Smooth muscle cell (in vitro differentiated cells): Measurements from ENCODE around the gene MICU1. TPM values are rescaled to one million over a fixed set of nuclear protein-coding genes. Genes with fewer than 3 reads are reported as not detected.

Experiments used
- DNase-seq: peaks from one replicate; lab custom pipeline; 2025; ENCODE audit not compliant: unreplicated experiment; lab: John Stamatoyannopoulos, UW
- H2AFZ ChIP-seq: fragments of 200-600 bp; sonication (generic); 2 replicates; pipeline ENCODE4 v1.6.0; 2016; ENCODE audit warnings: antibody characterized with exemption, low read depth, mild to moderate bottlenecking
- H3F3A ChIP-seq: fragments of 200-600 bp; sonication (generic); 2 replicates; pipeline ENCODE4 v1.6.0; 2017; ENCODE audit warnings: antibody characterized with exemption, low read depth
- H3K27ac ChIP-seq: fragments of 200-600 bp; sonication (generic); 2 replicates; pipeline ENCODE4 v1.5.1; 2016; ENCODE audit warnings: low read depth, mild to moderate bottlenecking
- H3K27me3 ChIP-seq: fragments of 200-600 bp; sonication (generic); 2 replicates; pipeline ENCODE4 v1.6.1; 2016; ENCODE audit warnings: low read depth, mild to moderate bottlenecking
- H3K36me3 ChIP-seq: fragments of 200-600 bp; sonication (generic); 2 replicates; pipeline ENCODE4 v1.5.1; 2016; ENCODE audit warnings: low read depth
- H3K4me1 ChIP-seq: fragments of 200-600 bp; sonication (generic); 2 replicates; pipeline ENCODE4 v1.5.1; 2016; ENCODE audit warnings: low read depth
- H3K4me2 ChIP-seq: fragments of 200-600 bp; sonication (generic); 2 replicates; pipeline ENCODE4 v1.6.0; 2016; ENCODE audit warnings: mild to moderate bottlenecking
- H3K4me3 ChIP-seq: fragments of 200-600 bp; sonication (generic); 2 replicates; pipeline ENCODE4 v1.5.1; 2016; ENCODE audit warnings: mild to moderate bottlenecking
- H3K79me2 ChIP-seq: fragments of 200-600 bp; sonication (generic); 2 replicates; pipeline ENCODE4 v1.6.0; 2016; ENCODE audit warnings: low read depth, mild to moderate bottlenecking
- H3K9ac ChIP-seq: fragments of 200-600 bp; sonication (generic); 2 replicates; pipeline ENCODE4 v1.6.0; 2016; ENCODE audit warnings: low read depth
- H3K9me3 ChIP-seq: fragments of 200-600 bp; sonication (generic); replicated peaks from 2 replicates; pipeline ENCODE4 v1.5.1; 2016; ENCODE audit warnings: low read depth
- H4K20me1 ChIP-seq: fragments of 200-600 bp; sonication (generic); 2 replicates; pipeline ENCODE4 v1.6.0; 2016; ENCODE audit warnings: low read depth
- WGBS: methylation state at CpG from one replicate; pipeline ENCODE4 v1.1.7; 2016; ENCODE audit warnings: low lambda C conversion rate; 5-methylcytosine and 5-hydroxymethylcytosine counted together
- polyA plus RNA-seq: library from polyadenylated mRNA; unstranded; fragments of >200 nt; fragmentation: Nextera tagmentation; extraction: Ambion mirVana; gene quantifications from 2 replicates; pipeline ENCODE4 v1.2.1, GENCODE V29; 2016
- total RNA-seq: library from RNA; depleted of rRNA; stranded (reverse); fragments of >200 nt; gene quantifications from 2 replicates; pipeline ENCODE4 v1.2.3, GENCODE V29; 2014
- TF ChIP-seq, protein P1 (sequence below): fragments of 200-600 bp; sonication (generic); IDR thresholded peaks from 2 replicates; pipeline ENCODE4 v1.5.1; 2017; ENCODE audit warnings: borderline replicate concordance, mild to moderate bottlenecking, antibody characterized with exemption; ENCODE audit not compliant: insufficient read depth, poor library complexity, severe bottlenecking

Gene MICU1
- total and polyA plus RNA-seq, 2 experiments from 2014 or later: 35.0 to 35.1 TPM

DNA sequence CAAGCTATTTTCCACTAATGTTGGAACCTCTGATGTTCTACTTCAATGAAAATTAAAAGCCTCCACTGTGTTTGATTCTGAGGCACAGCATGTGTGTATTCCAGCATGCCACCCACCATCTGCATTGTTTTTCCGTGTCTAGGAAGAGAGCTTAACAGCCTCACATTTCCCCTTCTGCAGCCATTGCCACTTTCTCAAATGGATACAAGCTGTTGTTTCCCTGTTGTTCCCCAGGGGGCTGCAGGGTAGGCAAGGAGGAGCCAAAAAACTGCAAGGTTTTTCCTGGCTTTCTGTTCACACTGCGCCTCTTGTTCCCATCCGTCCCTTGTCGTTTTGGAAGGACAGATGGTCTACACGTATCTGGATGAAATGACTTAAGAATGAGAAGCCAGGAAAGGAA is 198.9 kb downstream of the MICU1 start:
- no peak overlapping the region for H3K4me2 ChIP-seq
- TF ChIP-seq, protein P1, sequence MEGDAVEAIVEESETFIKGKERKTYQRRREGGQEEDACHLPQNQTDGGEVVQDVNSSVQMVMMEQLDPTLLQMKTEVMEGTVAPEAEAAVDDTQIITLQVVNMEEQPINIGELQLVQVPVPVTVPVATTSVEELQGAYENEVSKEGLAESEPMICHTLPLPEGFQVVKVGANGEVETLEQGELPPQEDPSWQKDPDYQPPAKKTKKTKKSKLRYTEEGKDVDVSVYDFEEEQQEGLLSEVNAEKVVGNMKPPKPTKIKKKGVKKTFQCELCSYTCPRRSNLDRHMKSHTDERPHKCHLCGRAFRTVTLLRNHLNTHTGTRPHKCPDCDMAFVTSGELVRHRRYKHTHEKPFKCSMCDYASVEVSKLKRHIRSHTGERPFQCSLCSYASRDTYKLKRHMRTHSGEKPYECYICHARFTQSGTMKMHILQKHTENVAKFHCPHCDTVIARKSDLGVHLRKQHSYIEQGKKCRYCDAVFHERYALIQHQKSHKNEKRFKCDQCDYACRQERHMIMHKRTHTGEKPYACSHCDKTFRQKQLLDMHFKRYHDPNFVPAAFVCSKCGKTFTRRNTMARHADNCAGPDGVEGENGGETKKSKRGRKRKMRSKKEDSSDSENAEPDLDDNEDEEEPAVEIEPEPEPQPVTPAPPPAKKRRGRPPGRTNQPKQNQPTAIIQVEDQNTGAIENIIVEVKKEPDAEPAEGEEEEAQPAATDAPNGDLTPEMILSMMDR: no peak
- no peaks in the 10 kb centered on the region for H4K20me1 ChIP-seq
- H3K27ac ChIP-seq: no peak overlapping the region
- peaks cover 23% of the 10 kb centered on the region for H3K4me1 ChIP-seq
- H3F3A ChIP-seq: no peaks in the 10 kb centered on the region
- H3K9ac ChIP-seq: no peak overlapping the region
- no peaks in the 10 kb centered on the region for H3K27me3 ChIP-seq
- no peaks in the 10 kb centered on the region for H3K36me3 ChIP-seq
- no peak overlapping the region for H2AFZ ChIP-seq
- no peak overlapping the region for H3K4me3 ChIP-seq
- WGBS: 69% methylated on average over 5 of the region's 5 CpGs
- H3K9me3 ChIP-seq: no peaks in the 10 kb centered on the region
- no peak for DNase-seq
- no peaks in the 10 kb centered on the region for H3K79me2 ChIP-seq

DNA sequence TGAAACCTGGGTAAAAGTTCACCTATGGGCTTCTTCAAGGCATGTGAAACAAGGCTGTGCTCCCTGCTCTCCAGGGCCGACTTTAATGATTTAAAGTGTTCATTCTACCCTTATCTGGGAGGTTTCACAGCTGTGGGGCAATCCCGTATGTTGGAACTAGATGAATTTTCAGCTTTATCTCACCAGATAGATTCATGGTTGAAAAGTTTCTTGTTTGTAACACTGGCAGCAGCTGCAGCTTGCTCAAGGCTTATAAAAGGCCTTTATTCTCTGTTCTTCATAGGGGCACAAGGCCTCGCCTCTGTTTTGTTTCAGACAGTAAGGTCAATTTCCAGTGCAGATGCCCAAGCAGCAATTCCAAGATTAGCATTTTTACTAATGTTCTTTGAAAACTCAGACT is 200.7 kb downstream of the MICU1 start:
- H3K4me1 ChIP-seq: peaks cover 26% of the 10 kb centered on the region
- 43% methylated on average over 3 of the region's 3 CpGs for WGBS
- TF ChIP-seq, protein P1: no peak

DNA sequence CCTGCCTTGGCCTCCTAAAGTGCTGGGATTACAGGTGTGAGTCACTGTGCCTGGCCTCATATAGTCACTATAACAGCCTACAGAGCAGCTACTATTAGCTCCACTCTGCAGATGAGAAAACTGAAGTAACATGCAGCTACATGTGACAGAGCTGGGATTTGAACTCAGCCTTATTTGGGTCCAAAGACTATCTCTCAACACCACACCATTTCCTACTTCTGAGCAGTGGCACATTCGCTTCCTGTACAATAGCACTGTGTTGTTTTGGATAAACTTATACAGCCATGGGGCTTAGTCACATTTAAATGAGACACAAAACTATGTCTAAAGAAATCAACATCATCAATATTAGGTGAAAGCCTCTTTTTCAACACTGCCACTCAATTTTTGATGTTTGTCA is 201.3 kb downstream of the MICU1 start:
- no peak overlapping the region for H3K27ac ChIP-seq
- no peak overlapping the region for H3K9ac ChIP-seq
- no peak overlapping the region for H3K4me3 ChIP-seq
- TF ChIP-seq, protein P1: no peak
- H3K79me2 ChIP-seq: no peaks in the 10 kb centered on the region
- no peaks in the 10 kb centered on the region for H3K9me3 ChIP-seq
- no peaks in the 10 kb centered on the region for H3K36me3 ChIP-seq
- 73% methylated on average over 1 of the region's 1 CpG for WGBS
- H3K27me3 ChIP-seq: no peaks in the 10 kb centered on the region
- H4K20me1 ChIP-seq: no peaks in the 10 kb centered on the region
- H2AFZ ChIP-seq: no peak overlapping the region
- H3K4me1 ChIP-seq: peaks cover 26% of the 10 kb centered on the region
- DNase-seq: no peak
- H3F3A ChIP-seq: no peaks in the 10 kb centered on the region
- no peak overlapping the region for H3K4me2 ChIP-seq

More for the DNA sequence above, 200.7 kb downstream of the MICU1 start:
- Histone ChIP-seq H4K20me1 (no peaks in the 10 kb centered on the region), H3K36me3 (no peaks in the 10 kb centered on the region), H3K27ac (no peak overlapping the region), H3K4me2 (no peak overlapping the region), H3K9ac (no peak overlapping the region), H3F3A (no peaks in the 10 kb centered on the region), H3K79me2 (no peaks in the 10 kb centered on the region), H2AFZ (no peak overlapping the region), H3K4me3 (no peak overlapping the region), H3K27me3 (no peaks in the 10 kb centered on the region), H3K9me3 (no peaks in the 10 kb centered on the region)
- DNase-seq: no peak

DNA sequence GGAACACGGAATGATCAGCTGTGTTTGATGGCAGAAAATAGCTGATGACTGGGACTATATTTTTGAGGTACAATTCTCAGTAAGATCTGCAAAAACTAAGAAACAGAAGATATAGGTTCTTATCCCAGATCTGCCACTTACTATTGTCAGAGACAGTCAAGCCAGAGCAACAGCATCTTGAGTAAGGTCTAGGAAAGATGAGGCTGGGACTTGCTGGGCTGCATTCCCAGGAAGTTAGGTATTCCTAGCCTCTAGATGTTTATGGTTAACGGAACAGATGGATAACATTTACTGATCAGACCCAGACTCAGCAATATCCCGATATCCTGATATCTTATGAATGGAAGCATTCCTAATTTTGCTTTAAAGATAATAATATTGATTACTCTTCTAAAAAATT is 202.5 kb downstream of the MICU1 start:
- TF ChIP-seq, protein P1: no peak
- H3K9ac ChIP-seq: no peak overlapping the region
- no peaks in the 10 kb centered on the region for H3K36me3 ChIP-seq
- no peaks in the 10 kb centered on the region for H4K20me1 ChIP-seq
- no peaks in the 10 kb centered on the region for H3K79me2 ChIP-seq
- no peak overlapping the region for H3K4me2 ChIP-seq
- H3K27me3 ChIP-seq: no peaks in the 10 kb centered on the region
- no peak for DNase-seq
- peaks cover 26% of the 10 kb centered on the region for H3K4me1 ChIP-seq
- H2AFZ ChIP-seq: no peak overlapping the region
- H3K4me3 ChIP-seq: no peak overlapping the region
- H3K27ac ChIP-seq: no peak overlapping the region
- H3K9me3 ChIP-seq: no peaks in the 10 kb centered on the region
- WGBS: 88% methylated on average over 3 of the region's 3 CpGs
- H3F3A ChIP-seq: no peaks in the 10 kb centered on the region
